GM12872 (cell line): ENCODE results near the gene PPP3CA.

Experiments
- CTCF ChIP-seq: IDR thresholded peaks from 3 replicates; pipeline ENCODE4 v1.5.1; 2011; ENCODE audit warnings: low read depth, mild to moderate bottlenecking, low read length, moderate library complexity; ENCODE audit not compliant: insufficient read depth

Gene PPP3CA

GRCh38 chr4:101148551-101148950, 198.8 kb downstream of the PPP3CA start:
- TF ChIP-seq CTCF: no peak

GRCh38 chr4:101147283-101147682, 200.0 kb downstream of the PPP3CA start:
- no peak for TF ChIP-seq CTCF

- no peak for TF ChIP-seq CTCF
These were observed 202.3 kb downstream of the PPP3CA start for GRCh38 chr4:101145021-101145420.

- TF ChIP-seq CTCF: no peak
These were observed 205.1 kb downstream of the PPP3CA start for GRCh38 chr4:101142259-101142658.

- TF ChIP-seq CTCF: no peak
These were observed 205.5 kb downstream of the PPP3CA start for GRCh38 chr4:101141855-101142254.

- no peak for TF ChIP-seq CTCF
These were observed 206.1 kb downstream of the PPP3CA start for GRCh38 chr4:101141230-101141629.

GRCh38 chr4:101140228-101140627, 207.1 kb downstream of the PPP3CA start:
- TF ChIP-seq CTCF: no peak
